SK-N-SH (cell line): Measurements from ENCODE around the gene PPP1R18. TPM values are rescaled to one million over a fixed set of nuclear protein-coding genes. Genes with fewer than 3 reads are reported as not detected.

Experiments used
- CTCF ChIA-PET: fragments of 300-600, 350-600 bp; formaldehyde crosslinking; extraction: SDS; loops from one replicate; lab custom pipeline; 2021; lab: Yijun Ruan, JAX
- POLR2A ChIA-PET: fragments of 350-600 bp; sonication (Branson Sonifier 250); formaldehyde crosslinking; extraction: SDS; loops from one replicate; lab custom pipeline; 2020; ENCODE audit warnings: antibody characterized with exemption, inconsistent platforms; lab: Yijun Ruan, JAX
- DNase-seq: peaks from one replicate; pipeline ENCODE4 v3.0.0; 2012
- H2AFZ ChIP-seq: fragments of 200-600 bp; sonication (generic); 2 replicates; pipeline ENCODE4 v1.8.1; 2016; ENCODE audit warnings: antibody characterized with exemption, mild to moderate bottlenecking, low read depth
- H3F3A ChIP-seq: fragments of 200-600 bp; sonication (generic); replicated peaks from 2 replicates; pipeline ENCODE3; 2016; ENCODE audit warnings: antibody characterized with exemption, mild to moderate bottlenecking; ENCODE audit not compliant: insufficient read depth
- H3K27ac ChIP-seq, 2 experiments: fragments of 200-500 bp in 1 of 2; fragments of 200-600 bp in 1 of 2; sonication (Bioruptor generic) in 1 of 2; sonication (generic), shearing (Covaris generic) in 1 of 2; 2 replicates each; pipeline versions ENCODE4 v1.5.1 to v1.6.1; 2014 to 2016; ENCODE audit warnings: low read depth in 2 of 2, inconsistent platforms in 1 of 2, low read length in 1 of 2, mild to moderate bottlenecking in 1 of 2, mixed read lengths in 1 of 2
- H3K27me3 ChIP-seq: fragments of 200-600 bp; sonication (generic), shearing (Covaris generic); 2 replicates; pipeline ENCODE4 v1.6.1; 2016; ENCODE audit warnings: mixed run types; ENCODE audit not compliant: insufficient read depth
- H3K36me3 ChIP-seq, 2 experiments: fragments of 200-500 bp in 1 of 2; fragments of 200-600 bp in 1 of 2; sonication (Bioruptor generic) in 1 of 2; sonication (generic) in 1 of 2; replicated peaks in 1 of 2; 2 replicates each; pipeline versions ENCODE3 to v1.5.1; 2014 to 2016; ENCODE audit warnings: low read length in 1 of 2, mild to moderate bottlenecking in 1 of 2; ENCODE audit not compliant: insufficient read depth in 2 of 2, control insufficient read depth in 1 of 2
- H3K4me1 ChIP-seq, 2 experiments: fragments of 200-500 bp in 1 of 2; fragments of 200-600 bp in 1 of 2; sonication (Bioruptor generic) in 1 of 2; sonication (generic), shearing (Covaris generic) in 1 of 2; 2 replicates each; pipeline versions ENCODE4 v1.5.1 to v1.6.1; 2014 to 2016; ENCODE audit warnings: low read depth in 1 of 2, low read length in 1 of 2, mixed run types in 1 of 2; ENCODE audit not compliant: insufficient read depth in 2 of 2, control insufficient read depth in 1 of 2
- H3K4me2 ChIP-seq: fragments of 200-600 bp; sonication (generic), shearing (Covaris generic); 2 replicates; pipeline ENCODE4 v1.6.1; 2017; ENCODE audit warnings: mixed run types
- H3K4me3 ChIP-seq, 2 experiments: fragments of 200-500 bp in 1 of 2; fragments of 200-600 bp in 1 of 2; sonication (Bioruptor generic) in 1 of 2; sonication (generic), shearing (Covaris generic) in 1 of 2; 2 replicates each; pipeline versions ENCODE4 v1.5.1 to v1.8.1; 2014 to 2016; ENCODE audit warnings: low read depth in 2 of 2, inconsistent platforms in 1 of 2, low read length in 1 of 2, mild to moderate bottlenecking in 1 of 2, mixed read lengths in 1 of 2, moderate library complexity in 1 of 2
- H3K79me2 ChIP-seq: fragments of 200-600 bp; sonication (generic); 2 replicates; pipeline ENCODE4 v1.8.1; 2017; ENCODE audit warnings: mild to moderate bottlenecking; ENCODE audit not compliant: insufficient read depth
- H3K9ac ChIP-seq: fragments of 200-600 bp; sonication (generic); 2 replicates; pipeline ENCODE4 v1.6.1; 2017; ENCODE audit warnings: mixed run types
- H3K9me2 ChIP-seq: fragments of 200-600 bp; sonication (generic); 2 replicates; pipeline ENCODE4 v1.6.1; 2017; ENCODE audit warnings: mixed run types
- H3K9me3 ChIP-seq: fragments of 200-600 bp; sonication (generic); 2 replicates; pipeline ENCODE4 v1.6.1; 2017; ENCODE audit warnings: mixed run types, mild to moderate bottlenecking, moderate library complexity
- H4K20me1 ChIP-seq: fragments of 200-600 bp; sonication (generic); 2 replicates; pipeline ENCODE4 v1.6.1; 2017; ENCODE audit warnings: mild to moderate bottlenecking, mixed run types; ENCODE audit not compliant: insufficient read depth
- ELF1 ChIP-seq: IDR thresholded peaks from 2 replicates; pipeline ENCODE4 v1.4.0; 2012
- EP300 ChIP-seq, 2 experiments: IDR thresholded peaks; 2 replicates each; pipeline versions ENCODE4 v1.4.0 to v1.6.1; 2012; ENCODE audit warnings: borderline replicate concordance in 1 of 2, low read depth in 1 of 2, low read length in 1 of 2
- FOXJ3 ChIP-seq: sonication (generic); formaldehyde crosslinking; IDR thresholded peaks from 2 replicates; pipeline ENCODE4 v1.5.1; 2020; ENCODE audit warnings: mild to moderate bottlenecking, missing genetic modification reagents
- FOXM1 ChIP-seq: IDR thresholded peaks from 2 replicates; pipeline ENCODE4 v1.4.0; 2012; ENCODE audit warnings: low read depth, mild to moderate bottlenecking
- GABPA ChIP-seq: IDR thresholded peaks from 2 replicates; pipeline ENCODE4 v1.4.0; 2012; ENCODE audit warnings: low read depth, mild to moderate bottlenecking
- IRF3 ChIP-seq: fragments of 150-350 bp; IDR thresholded peaks from 2 replicates; pipeline ENCODE4 v1.6.1; 2016; ENCODE audit warnings: mild to moderate bottlenecking, low read depth, low read length
- JUND ChIP-seq: IDR thresholded peaks from 2 replicates; pipeline ENCODE4 v1.4.0; 2012
- MEF2A ChIP-seq: IDR thresholded peaks from 2 replicates; pipeline ENCODE4 v1.4.0; 2012; ENCODE audit warnings: low read depth, borderline replicate concordance
- MXI1 ChIP-seq: IDR thresholded peaks from 2 replicates; pipeline ENCODE4 v1.6.1; 2012; ENCODE audit warnings: mild to moderate bottlenecking, low read depth, low read length, improper control_type of control experiment
- PBX3 ChIP-seq: IDR thresholded peaks from 2 replicates; pipeline ENCODE4; 2012
- POLR2AphosphoS5 ChIP-seq: IDR thresholded peaks from 2 replicates; pipeline ENCODE4 v1.6.1; 2012; ENCODE audit warnings: low read depth, low read length
- RAD21 ChIP-seq: IDR thresholded peaks from 2 replicates; pipeline ENCODE4 v1.6.1; 2012; ENCODE audit warnings: mild to moderate bottlenecking, low read length
- RCOR1 ChIP-seq: fragments of 150-350 bp; IDR thresholded peaks from 2 replicates; pipeline ENCODE4 v1.6.1; 2017; ENCODE audit warnings: antibody characterized with exemption, low read length
- REST ChIP-seq: IDR thresholded peaks from 2 replicates; pipeline ENCODE4 v1.6.1; 2012; ENCODE audit warnings: mild to moderate bottlenecking, low read depth, low read length, moderate library complexity
- RXRA ChIP-seq: IDR thresholded peaks from 2 replicates; pipeline ENCODE4 v1.4.0; 2012; ENCODE audit warnings: low read depth, mild to moderate bottlenecking, borderline replicate concordance
- TAF1 ChIP-seq: IDR thresholded peaks from 2 replicates; pipeline ENCODE4 v1.6.1; 2012; ENCODE audit warnings: low read depth, mild to moderate bottlenecking, low read length, moderate library complexity, borderline replicate concordance
- TEAD4 ChIP-seq: IDR thresholded peaks from 2 replicates; pipeline ENCODE4 v1.4.0; 2012; ENCODE audit warnings: mild to moderate bottlenecking, borderline replicate concordance; ENCODE audit not compliant: insufficient read depth
- YY1 ChIP-seq: IDR thresholded peaks from 2 replicates; pipeline ENCODE4 v1.4.0; 2012; ENCODE audit warnings: low read depth, mild to moderate bottlenecking
- ZBTB33 ChIP-seq: IDR thresholded peaks from 2 replicates; pipeline ENCODE4 v1.4.0; 2012; ENCODE audit warnings: low read depth, borderline replicate concordance
- WGBS: methylation state at CpG from one replicate; pipeline ENCODE4 v1.1.6; 2017; ENCODE audit warnings: low lambda C conversion rate; 5-methylcytosine and 5-hydroxymethylcytosine counted together
- polyA plus RNA-seq, 3 experiments: library from polyadenylated mRNA; depleted of rRNA; stranded (reverse); fragments of >200 nt; gene quantifications; 2 replicates each; pipeline ENCODE4 v1.2.3, GENCODE V29; 2012

The PPP1R18 gene
- polyA plus RNA-seq, 1 of the 3 experiments (the other 2 are of a cell fraction): 73.2 TPM

GRCh38 chr6:30683183-30683979 is 3.1 kb downstream of the PPP1R18 start (continued):
- TF ChIP-seq PBX3 (no peak), FOXJ3 (CRISPR knock-in tag) (no peak)

GRCh38 chr6:30682143-30683117 is 4.0 kb downstream of the PPP1R18 start:
- Histone ChIP-seq H3K27ac (peak overlapping the region; percentile 93 to 97), H3K4me2 (peak overlapping the region; percentile 98), H2AFZ (no peak overlapping the region), H3K36me3 (peaks cover 8 to 36% of the 10 kb centered on the region in 2 experiments), H3K9me3 (no peaks in the 10 kb centered on the region), H3K9ac (peak overlapping the region; percentile 97), H3K4me1 (peaks cover 16 to 57% of the 10 kb centered on the region in 2 experiments; a peak in 3 of 4 replicates), H3K4me3 (peak overlapping the region; percentile 74 to 77), H4K20me1 (peaks cover 34% of the 10 kb centered on the region), H3K27me3 (no peaks in the 10 kb centered on the region), H3F3A (peaks cover 35% of the 10 kb centered on the region), H3K79me2 (peaks cover 99% of the 10 kb centered on the region), H3K9me2 (no peaks in the 10 kb centered on the region)
- peak; percentile 84 for DNase-seq
- WGBS: 8% methylated on average over 9 of the region's 11 CpGs
- ChIA-PET CTCF (interaction anchor here (0.6 to 29.8 kb wide), 7 partner anchors 9 to 201 kb away, joined by 3 to 838 read pairs (median 4); partner anchors contain the start of genes DHX16, FLOT1, MDC1 and NRM), POLR2A (interaction anchor here (0.6 to 1.4 kb wide), 7 partner anchors 9 to 219 kb away, joined by 3 to 4 read pairs (median 4); partner anchors contain the start of gene MDC1)
- 0 out of 2 replicates have a peak, but pooled peaks have one; percentile 31 for TF ChIP-seq TEAD4
- TF ChIP-seq RAD21: 0 out of 2 replicates have a peak, but pooled peaks have one; percentile 1
- TF ChIP-seq MEF2A: no peak
- TF ChIP-seq MXI1: peak; percentile 32; the same call in 1 of the 2 replicates
- TF ChIP-seq FOXM1: no peak
- peak; percentile 19; the same call in 1 of the 2 replicates for TF ChIP-seq YY1
- TF ChIP-seq JUND: peak; percentile 92
- 0 out of 2 replicates have a peak, but pooled peaks have one; percentile 11 for TF ChIP-seq ZBTB33
- peak in 1 of 2 experiments; percentile 31; a peak in 1 of 4 replicates for TF ChIP-seq EP300 (IDR thresholded peaks at IDR 0.05; ENCODE audit: borderline replicate concordance in 1 of 2, low read depth in 1 of 2, low read length in 1 of 2)
- no peak for TF ChIP-seq RCOR1
- TF ChIP-seq REST: no peak
- TF ChIP-seq TAF1: peak; percentile 32; the same call in 1 of the 2 replicates
- TF ChIP-seq RXRA: peak; percentile 53; the same call in 1 of the 2 replicates
- TF ChIP-seq GABPA: peak; percentile 79
- 0 out of 2 replicates have a peak, but pooled peaks have one; percentile 35 for TF ChIP-seq ELF1
- TF ChIP-seq IRF3: no peak
- peak; percentile 78 for TF ChIP-seq POLR2AphosphoS5
